OCI-LY3 (cell line): Measurements from ENCODE around the gene KRTAP6-3.

ENCODE experiments used
- CTCF ChIP-seq: fragments of 200-600, 300-600 bp; sonication (generic); IDR thresholded peaks from 2 replicates; pipeline ENCODE4 v1.5.1; 2014; ENCODE audit warnings: antibody characterized with exemption, low read length, low read depth
- EZH2phosphoT487 ChIP-seq: fragments of 200-600 bp; shearing (Covaris generic); IDR thresholded peaks from 2 replicates; pipeline ENCODE4 v1.6.1; 2018; ENCODE audit warnings: antibody characterized with exemption, mixed run types, low read depth

- no peak for TF ChIP-seq CTCF
- no peak for TF ChIP-seq EZH2phosphoT487
Measured at GRCh38 chr21:30582870-30583269, 9.4 kb upstream of the KRTAP6-3 start.
